Left ventricle myocardium inferior (tissue), 1 donor: ENCODE results near the gene USF2. TPM values are rescaled to one million over a fixed set of nuclear protein-coding genes. Genes with fewer than 3 reads are reported as not detected.

ENCODE experiments used
- DNase-seq: peaks from one replicate; pipeline ENCODE4 v3.0.0-alpha.2; 2020
- H3K27ac ChIP-seq: fragments of 200-600 bp; replicated peaks from 2 replicates; pipeline ENCODE4 v1.8.0; 2021
- H3K27me3 ChIP-seq: fragments of 200-600 bp; 2 replicates; pipeline ENCODE4 v1.8.0; 2021; ENCODE audit warnings: low read depth
- H3K36me3 ChIP-seq: fragments of 200-600 bp; 2 replicates; pipeline ENCODE4 v1.8.0; 2021
- H3K4me1 ChIP-seq: fragments of 200-600 bp; 2 replicates; pipeline ENCODE4 v1.8.0; 2021
- H3K4me3 ChIP-seq: fragments of 200-600 bp; 2 replicates; pipeline ENCODE4 v1.8.0; 2021; ENCODE audit warnings: mild to moderate bottlenecking, moderate library complexity
- H3K9me3 ChIP-seq: fragments of 200-600 bp; replicated peaks from 2 replicates; pipeline ENCODE4 v1.8.0; 2021
- CTCF ChIP-seq: fragments of 200-600 bp; IDR thresholded peaks from 2 replicates; pipeline ENCODE4 v1.8.0; 2021; ENCODE audit warnings: antibody characterized with exemption, mild to moderate bottlenecking, borderline replicate concordance
- intact Hi-C: fragments of 100-400 bp; cut with micrococcal nuclease; formaldehyde crosslinking; loops from one replicate; pipeline ENCODE4 v1.11.0; 2022
- total RNA-seq: library from RNA; stranded (reverse); fragmentation: NEBNext Ultra II Directional; extraction: Animal tissue kit (Norgen Biotek cat#: 25700); gene quantifications from one replicate; pipeline ENCODE4 v1.2.1, GENCODE V29; 2021
- donor health status: DM: no; HTN: yes; CAD: no; lungs with severe emphysema.

USF2 gene
- total RNA-seq, 1 donor from 2014 or later: 147 TPM

GRCh38 chr19:35276706-35277281 is 8.0 kb downstream of the USF2 start:
- TF ChIP-seq CTCF: no peak
- no peak overlapping the region for H3K27ac ChIP-seq
- intact Hi-C loops: no loop called here
- no peaks in the 10 kb centered on the region for H3K9me3 ChIP-seq
- H3K4me1 ChIP-seq: peaks cover 11% of the 10 kb centered on the region
- no peak for DNase-seq
- H3K4me3 ChIP-seq: no peak overlapping the region
- H3K27me3 ChIP-seq: no peaks in the 10 kb centered on the region
- H3K36me3 ChIP-seq: peaks cover 63% of the 10 kb centered on the region

- Histone ChIP-seq H3K27me3 (peaks cover 17% of the 10 kb centered on the region), H3K4me1 (peaks cover 11% of the 10 kb centered on the region), H3K27ac (no peak overlapping the region), H3K4me3 (no peak overlapping the region), H3K9me3 (no peaks in the 10 kb centered on the region), H3K36me3 (peaks cover 48% of the 10 kb centered on the region)
- TF ChIP-seq CTCF: no peak
- intact Hi-C loops: no loop called here
- no peak for DNase-seq
Observed at GRCh38 chr19:35278578-35279284, 10.0 kb downstream of the USF2 start.

GRCh38 chr19:35279374-35279773 is 10.6 kb downstream of the USF2 start:
- no peak for DNase-seq
- Histone ChIP-seq H3K36me3 (peaks cover 42% of the 10 kb centered on the region), H3K4me3 (no peak overlapping the region), H3K9me3 (no peaks in the 10 kb centered on the region), H3K27ac (no peak overlapping the region), H3K4me1 (peaks cover 11% of the 10 kb centered on the region), H3K27me3 (peaks cover 24% of the 10 kb centered on the region)
- intact Hi-C loops: no loop called here
- TF ChIP-seq CTCF: no peak

- DNase-seq: no peak
- intact Hi-C loops: no loop called here
Observed at GRCh38 chr19:35279985-35280821, 11.4 kb downstream of the USF2 start.

GRCh38 chr19:35281303-35281702 is 12.5 kb downstream of the USF2 start:
- H3K4me3 ChIP-seq: no peak overlapping the region
- no peak for DNase-seq
- TF ChIP-seq CTCF: no peak
- peaks cover 30% of the 10 kb centered on the region for H3K36me3 ChIP-seq
- H3K27me3 ChIP-seq: peaks cover 39% of the 10 kb centered on the region
- H3K27ac ChIP-seq: no peak overlapping the region
- intact Hi-C loops: no loop called here
- no peaks in the 10 kb centered on the region for H3K9me3 ChIP-seq
- H3K4me1 ChIP-seq: peaks cover 11% of the 10 kb centered on the region

More at GRCh38 chr19:35279985-35280821, 11.4 kb downstream of the USF2 start:
- Histone ChIP-seq H3K4me1 (peaks cover 11% of the 10 kb centered on the region), H3K36me3 (peaks cover 38% of the 10 kb centered on the region), H3K4me3 (no peak overlapping the region), H3K27ac (no peak overlapping the region), H3K9me3 (no peaks in the 10 kb centered on the region), H3K27me3 (peaks cover 32% of the 10 kb centered on the region)
- no peak for TF ChIP-seq CTCF
